ENCODE data around the gene TOP3A. TPM values are rescaled to one million over a fixed set of nuclear protein-coding genes. Genes with fewer than 3 reads are reported as not detected.

Gene TOP3A
- total and polyA plus RNA-seq, 12 donors: 17.8 to 59.6 (median 30.0) TPM

- H3K9me3 ChIP-seq (replicated peaks in 1 of 3): no peaks in the 10 kb centered on the region
- peak overlapping the region in 2 of 4 donors; percentile 78 to 84 for H3K4me3 ChIP-seq
- WGBS, 4 donors: 19 to 28% (median 23%) methylated on average over 11 to 16 of the region's 16 CpGs
- no peak overlapping the region for H3K27ac ChIP-seq
- no peaks in the 10 kb centered on the region for H3K27me3 ChIP-seq
- peaks cover 12 to 13% of the 10 kb centered on the region in 2 donors for H3K4me1 ChIP-seq (replicated peaks in 1 of 2)
- H3K36me3 ChIP-seq (replicated peaks in 1 of 2): no peaks in the 10 kb centered on the region
- intact Hi-C loops (cut with DNase I): no loop called here
- DNase-seq: peak in 1 of 7 donors; percentile 23
- no peak for TF ChIP-seq POLR2A (IDR thresholded peaks at IDR 0.05)
- TF ChIP-seq CTCF (IDR thresholded peaks at IDR 0.05): no peak
Measured at GRCh38 chr17:18226284-18226945, 88.4 kb downstream of the TOP3A start.

- WGBS, 4 donors: 0 to 1% (median 1%) methylated on average over 9 to 57 of the region's 57 CpGs
Measured at GRCh38 chr17:18225642-18226283, 89.0 kb downstream of the TOP3A start.

GRCh38 chr17:18225121-18225641 lies 89.6 kb downstream of the TOP3A start, which contains the start of gene LLGL1:
Gene LLGL1, plus strand, starts transcription at chr17:18225635. Its CDS starts 48 bp downstream, at chr17:18225683.
- intact Hi-C loops (cut with DNase I): no loop called here
- peaks cover 12 to 13% of the 10 kb centered on the region in 2 donors for H3K4me1 ChIP-seq (replicated peaks in 1 of 2)
- peak; percentile 96 to 98 (median 97) for DNase-seq
- H3K4me3 ChIP-seq: peak within 1 kb of the TSS in 3 of 4 donors; percentile 33 to 84 (median 78)
- H3K9me3 ChIP-seq (replicated peaks in 1 of 3): no peaks in the 10 kb centered on the region
- H3K27me3 ChIP-seq: no peaks in the 10 kb centered on the region
- peak within 1 kb of the TSS in 2 of 5 donors; percentile 59 to 84 for H3K27ac ChIP-seq
- WGBS, 4 donors: 1 to 3% (median 1%) methylated on average over 5 to 60 of the region's 60 CpGs
- TF ChIP-seq POLR2A (IDR thresholded peaks at IDR 0.05): no peak
- TF ChIP-seq CTCF (IDR thresholded peaks at IDR 0.05): no peak
- H3K36me3 ChIP-seq (replicated peaks in 1 of 2): no peaks in the 10 kb centered on the region

More at GRCh38 chr17:18225642-18226283, 89.0 kb downstream of the TOP3A start:
- Histone ChIP-seq H3K27me3 (no peaks in the 10 kb centered on the region), H3K27ac (peak overlapping the region in 1 of 5 donors; percentile 84), H3K36me3 (replicated peaks in 1 of 2) (no peaks in the 10 kb centered on the region), H3K9me3 (replicated peaks in 1 of 3) (no peaks in the 10 kb centered on the region), H3K4me1 (replicated peaks in 1 of 2) (peaks cover 12 to 13% of the 10 kb centered on the region in 2 donors), H3K4me3 (peak overlapping the region in 3 of 4 donors; percentile 33 to 84 (median 78))
- intact Hi-C loops (cut with DNase I): no loop called here
- DNase-seq: peak in 1 of 7 donors; percentile 28
- TF ChIP-seq POLR2A (IDR thresholded peaks at IDR 0.05) (peak in 1 of 2 donors; percentile 7), CTCF (IDR thresholded peaks at IDR 0.05) (no peak)
